HG02973 (cell line): Measurements from ENCODE around the gene TENM4.

ENCODE experiments used
- ATAC-seq: cut with Tn5 transposase; IDR thresholded peaks from one replicate; pipeline ENCODE4 v1.9.1; 2021; ENCODE audit warnings: moderate library complexity; ENCODE audit not compliant: unreplicated experiment

Gene TENM4

GRCh38 chr11:78689101-78689500 lies 751.7 kb downstream of the TENM4 start:
- no peak for ATAC-seq

GRCh38 chr11:78688460-78688859 lies 752.4 kb downstream of the TENM4 start:
- ATAC-seq = no peak

GRCh38 chr11:78685156-78685555 lies 755.7 kb downstream of the TENM4 start:
- ATAC-seq = no peak

GRCh38 chr11:78684377-78684776 lies 756.5 kb downstream of the TENM4 start:
- no peak for ATAC-seq

- no peak for ATAC-seq
Measured at GRCh38 chr11:78683774-78684173, 757.1 kb downstream of the TENM4 start.

- ATAC-seq = no peak
Measured at GRCh38 chr11:78676026-78676557, 764.7 kb downstream of the TENM4 start.

GRCh38 chr11:78672850-78673620 lies 767.8 kb downstream of the TENM4 start:
- no peak for ATAC-seq

GRCh38 chr11:78669249-78669648 lies 771.6 kb downstream of the TENM4 start:
- no peak for ATAC-seq

- no peak for ATAC-seq
Measured at GRCh38 chr11:78667461-78667860, 773.4 kb downstream of the TENM4 start.

- ATAC-seq = no peak
Measured at GRCh38 chr11:78666675-78667160, 774.1 kb downstream of the TENM4 start.

GRCh38 chr11:78664636-78665035 lies 776.2 kb downstream of the TENM4 start:
- no peak for ATAC-seq

GRCh38 chr11:78662811-78663210 lies 778.0 kb downstream of the TENM4 start:
- ATAC-seq = no peak

GRCh38 chr11:78660471-78660870 lies 780.4 kb downstream of the TENM4 start:
- no peak for ATAC-seq

GRCh38 chr11:78659326-78660270 lies 781.2 kb downstream of the TENM4 start:
- ATAC-seq = no peak

GRCh38 chr11:78657968-78658839 lies 782.6 kb downstream of the TENM4 start:
- ATAC-seq = no peak

GRCh38 chr11:78657441-78657840 lies 783.4 kb downstream of the TENM4 start:
- no peak for ATAC-seq

GRCh38 chr11:78656984-78657383 lies 783.8 kb downstream of the TENM4 start:
- ATAC-seq = no peak

GRCh38 chr11:78656327-78656726 lies 784.5 kb downstream of the TENM4 start:
- no peak for ATAC-seq

GRCh38 chr11:78655561-78655960 lies 785.3 kb downstream of the TENM4 start:
- ATAC-seq = no peak

GRCh38 chr11:78654866-78655265 lies 786.0 kb downstream of the TENM4 start:
- ATAC-seq = no peak

GRCh38 chr11:78654071-78654470 lies 786.8 kb downstream of the TENM4 start:
- ATAC-seq = no peak
